Measurements from ENCODE around the gene SLC1A2. TPM values are rescaled to one million over a fixed set of nuclear protein-coding genes. Genes with fewer than 3 reads are reported as not detected.

The SLC1A2 gene
- total RNA-seq (2014; rRNA removed; shearing (Covaris generic); ENCODE audit: low replicate concordance): 0.57 TPM in 1 of 2 replicates, not detected in the other

DNA sequence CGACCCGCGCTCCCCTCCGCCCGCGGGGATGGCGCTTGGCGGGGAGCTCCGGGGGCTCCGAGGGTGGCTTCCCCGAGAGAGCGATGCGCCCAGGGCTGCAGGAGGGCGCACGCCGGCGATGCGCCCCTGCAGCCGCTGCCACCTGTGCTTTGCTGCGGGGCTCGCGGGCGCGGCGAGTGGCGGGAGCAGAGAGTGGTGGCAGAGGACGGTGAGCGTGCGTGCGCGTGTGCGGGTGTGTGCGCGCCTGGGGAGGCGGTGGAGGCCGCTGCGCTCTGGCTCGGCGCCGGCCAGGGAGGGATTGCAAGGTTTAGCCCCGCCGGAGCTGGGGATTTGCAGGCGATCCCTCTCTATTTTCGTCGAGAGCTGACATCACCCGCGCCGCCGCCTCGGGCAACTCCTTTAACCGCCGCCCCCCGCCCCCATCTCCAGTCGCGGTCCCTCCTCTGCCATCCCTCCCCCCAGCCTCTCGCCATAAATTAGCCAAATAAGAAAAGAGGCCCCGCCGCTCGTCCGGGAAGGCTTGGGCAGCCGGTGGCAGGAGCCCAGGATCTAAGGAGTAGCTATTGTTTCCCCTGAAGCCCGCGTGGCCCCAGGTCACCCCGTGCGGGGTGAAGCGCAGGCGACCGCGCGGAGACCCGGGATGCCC, at the start of gene SLC1A2:
TSS of gene SLC1A2 (minus strand) at position 375 of the 646 bp plus-strand sequence. CDS start 592 bp downstream, outside the sequence.
- Histone ChIP-seq H3K9me3 (no peaks in the 10 kb centered on the region), H3K4me3 (peak within 1 kb of the TSS; percentile 42), H3K27me3 (peaks cover 95% of the 10 kb centered on the region), H3K36me3 (no peaks in the 10 kb centered on the region)
- DNase-seq: peak; percentile 52

DNA sequence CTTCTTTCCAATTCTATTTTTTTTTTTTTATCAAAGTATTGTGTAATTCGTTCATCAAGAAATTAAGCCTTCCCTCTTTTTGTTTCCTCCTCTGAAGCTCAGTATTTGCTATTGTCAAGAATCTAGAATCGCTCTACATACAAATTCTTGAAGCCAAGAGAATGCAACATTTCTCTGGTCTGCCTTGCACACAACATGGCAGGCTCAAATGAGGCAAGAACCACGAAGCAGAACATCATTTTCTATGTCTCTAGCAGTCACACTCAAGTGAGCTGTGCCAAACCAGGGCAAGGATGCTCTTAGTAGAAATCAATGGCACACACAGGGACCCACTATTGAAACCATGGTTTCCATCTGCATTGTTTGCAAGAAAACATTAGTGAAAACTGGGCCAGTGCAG, 46.7 kb upstream of the SLC1A2 start:
- no peak for DNase-seq
- no peak overlapping the region for H3K4me3 ChIP-seq
- no peaks in the 10 kb centered on the region for H3K27me3 ChIP-seq
- no peaks in the 10 kb centered on the region for H3K9me3 ChIP-seq
- H3K36me3 ChIP-seq: no peaks in the 10 kb centered on the region

DNA sequence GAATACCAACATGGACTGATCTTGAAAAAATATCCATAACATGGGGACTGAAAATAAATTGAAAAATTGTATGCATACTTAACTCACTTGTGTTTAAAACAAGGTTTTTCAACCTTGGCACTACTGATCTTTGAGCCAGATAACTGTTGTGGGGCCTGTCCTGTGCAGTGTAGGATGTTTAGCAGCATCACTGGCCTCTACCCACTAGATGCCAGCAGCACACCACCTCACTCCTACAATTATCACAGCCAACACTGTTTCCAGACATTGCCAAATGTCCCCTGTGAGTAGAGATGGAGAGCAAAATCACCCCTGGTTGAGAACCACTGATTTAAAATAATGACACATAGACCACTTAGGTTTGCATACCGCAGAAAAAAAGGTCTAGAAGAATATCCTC, 45.0 kb upstream of the SLC1A2 start:
- Histone ChIP-seq H3K9me3 (no peaks in the 10 kb centered on the region), H3K4me3 (no peak overlapping the region), H3K36me3 (no peaks in the 10 kb centered on the region), H3K27me3 (no peaks in the 10 kb centered on the region)
- peak; percentile 13 for DNase-seq

DNA sequence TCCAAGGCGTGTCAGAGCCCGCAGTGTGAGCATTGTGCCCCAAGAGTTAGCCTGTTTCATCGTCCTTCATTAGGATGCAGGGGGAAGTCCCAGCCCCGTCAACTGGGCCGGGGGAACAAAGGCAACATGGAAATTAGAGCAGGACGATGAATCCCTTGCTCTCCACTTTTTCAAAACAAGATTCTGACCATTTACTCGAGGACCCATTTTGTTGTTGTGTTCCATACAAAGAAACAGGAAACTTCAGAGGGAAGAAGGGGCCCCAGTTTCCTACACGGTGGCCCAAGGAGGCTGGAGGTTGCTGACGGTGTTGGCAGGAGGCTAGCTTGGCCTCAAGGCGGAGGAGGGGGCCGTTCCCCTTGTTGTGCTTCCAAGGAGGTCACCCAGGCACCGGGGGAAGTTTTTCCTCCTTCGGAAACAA, 44.0 kb upstream of the SLC1A2 start:
- Histone ChIP-seq H3K9me3 (no peaks in the 10 kb centered on the region), H3K4me3 (no peak overlapping the region), H3K36me3 (no peaks in the 10 kb centered on the region), H3K27me3 (no peaks in the 10 kb centered on the region)
- no peak for DNase-seq

DNA sequence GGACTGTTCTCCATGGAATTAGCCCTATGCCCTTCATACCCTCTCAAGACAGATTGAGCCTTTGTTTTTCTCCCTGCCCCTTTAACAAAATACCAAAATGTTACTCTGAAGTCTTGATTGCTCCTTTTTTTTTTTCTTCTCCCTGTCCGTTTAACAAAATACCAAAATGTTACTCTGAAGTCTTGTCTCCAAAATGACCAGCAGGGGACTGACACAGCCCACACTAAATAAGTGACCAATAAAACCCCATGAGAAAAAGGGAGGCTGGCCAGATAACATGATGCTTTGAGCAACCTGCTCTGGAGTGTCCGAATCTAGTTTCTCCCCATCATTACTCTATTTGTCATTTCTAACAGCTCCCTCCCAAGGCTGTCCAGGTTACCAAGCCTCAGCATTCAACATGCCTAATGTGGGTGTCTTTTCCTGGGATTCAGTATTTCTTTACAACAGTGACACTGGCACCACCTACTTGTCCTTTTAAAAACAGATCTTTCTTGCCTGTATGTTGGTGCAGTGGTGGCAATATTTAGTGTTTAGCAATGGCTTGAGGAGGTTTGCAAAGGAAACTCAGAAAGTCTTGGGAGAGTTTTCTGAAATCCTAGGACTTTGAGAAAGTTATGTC, 42.7 kb upstream of the SLC1A2 start:
- Histone ChIP-seq H3K27me3 (no peaks in the 10 kb centered on the region; the same call in 1 of the 2 replicates), H3K36me3 (no peaks in the 10 kb centered on the region), H3K4me3 (no peak overlapping the region), H3K9me3 (no peaks in the 10 kb centered on the region)
- no peak for DNase-seq

DNA sequence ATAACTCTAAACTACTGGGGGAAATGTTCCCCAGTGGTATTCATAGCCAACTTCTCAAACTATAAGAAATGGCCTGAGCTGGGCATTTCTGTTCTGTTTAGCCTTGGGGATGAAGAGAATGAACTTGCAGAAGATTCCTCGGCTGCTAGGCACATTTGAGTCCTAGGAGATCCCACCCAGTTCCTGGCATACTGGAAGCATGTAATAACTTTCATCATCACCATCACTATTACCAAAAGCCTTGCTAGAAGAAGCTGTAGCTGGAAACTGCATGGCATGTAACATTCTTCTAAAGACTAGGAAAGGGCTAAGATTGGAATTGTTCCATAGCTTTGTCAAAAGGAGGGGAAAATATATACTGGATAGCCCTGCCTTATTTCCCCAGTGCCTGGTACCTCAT, 40.1 kb upstream of the SLC1A2 start:
- Histone ChIP-seq H3K9me3 (no peaks in the 10 kb centered on the region; the same call in 1 of the 2 replicates), H3K4me3 (no peak overlapping the region), H3K36me3 (no peaks in the 10 kb centered on the region), H3K27me3 (peaks cover 10% of the 10 kb centered on the region)
- no peak for DNase-seq

DNA sequence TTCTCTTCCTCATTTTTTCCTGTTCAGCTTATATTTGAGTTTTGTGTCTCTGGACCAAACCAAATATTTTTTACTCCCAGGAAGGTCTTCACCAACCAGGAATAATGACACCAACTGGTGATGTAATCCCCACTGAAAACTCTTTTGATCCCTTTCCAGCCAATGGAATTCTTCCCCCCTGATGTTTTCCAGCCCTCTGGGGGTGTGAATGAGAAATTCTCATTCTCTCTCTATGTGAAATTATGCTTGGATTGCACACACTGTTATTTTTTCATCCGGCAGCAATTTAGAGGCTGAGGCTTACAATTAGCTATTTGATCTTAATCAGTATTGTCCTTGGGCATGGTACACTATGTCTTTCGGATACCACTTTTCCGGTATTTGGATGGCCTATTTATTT, 39.5 kb upstream of the SLC1A2 start:
- DNase-seq: no peak
- H3K9me3 ChIP-seq: no peaks in the 10 kb centered on the region; the same call in 1 of the 2 replicates

DNA sequence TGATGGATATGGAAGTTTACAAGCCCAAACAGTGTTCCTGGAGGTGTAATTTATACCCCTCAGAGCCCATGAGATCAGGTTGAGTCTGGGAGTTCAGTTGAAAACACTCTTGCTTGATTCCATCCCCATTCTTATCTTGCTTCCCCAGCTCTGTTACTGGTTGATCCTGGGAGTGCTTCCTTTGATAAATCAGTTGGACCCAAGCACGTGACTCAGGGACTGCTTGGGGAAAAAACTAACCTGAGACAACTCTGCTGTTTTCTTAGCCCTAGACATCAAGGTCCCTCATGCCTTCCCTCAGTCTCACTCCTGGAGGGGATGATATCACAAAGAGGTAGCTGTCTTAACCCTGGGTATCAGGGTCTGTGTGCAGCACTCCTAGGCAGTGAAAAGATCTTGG, 35.0 kb upstream of the SLC1A2 start:
- Histone ChIP-seq H3K27me3 (peaks cover 10% of the 10 kb centered on the region), H3K36me3 (no peaks in the 10 kb centered on the region), H3K4me3 (no peak overlapping the region), H3K9me3 (peaks cover 5% of the 10 kb centered on the region; the same call in 1 of the 2 replicates)
- DNase-seq: no peak

More for the DNA sequence above, 39.5 kb upstream of the SLC1A2 start:
- H3K36me3 ChIP-seq: no peaks in the 10 kb centered on the region
- H3K27me3 ChIP-seq: peaks cover 10% of the 10 kb centered on the region
- H3K4me3 ChIP-seq: no peak overlapping the region

DNA sequence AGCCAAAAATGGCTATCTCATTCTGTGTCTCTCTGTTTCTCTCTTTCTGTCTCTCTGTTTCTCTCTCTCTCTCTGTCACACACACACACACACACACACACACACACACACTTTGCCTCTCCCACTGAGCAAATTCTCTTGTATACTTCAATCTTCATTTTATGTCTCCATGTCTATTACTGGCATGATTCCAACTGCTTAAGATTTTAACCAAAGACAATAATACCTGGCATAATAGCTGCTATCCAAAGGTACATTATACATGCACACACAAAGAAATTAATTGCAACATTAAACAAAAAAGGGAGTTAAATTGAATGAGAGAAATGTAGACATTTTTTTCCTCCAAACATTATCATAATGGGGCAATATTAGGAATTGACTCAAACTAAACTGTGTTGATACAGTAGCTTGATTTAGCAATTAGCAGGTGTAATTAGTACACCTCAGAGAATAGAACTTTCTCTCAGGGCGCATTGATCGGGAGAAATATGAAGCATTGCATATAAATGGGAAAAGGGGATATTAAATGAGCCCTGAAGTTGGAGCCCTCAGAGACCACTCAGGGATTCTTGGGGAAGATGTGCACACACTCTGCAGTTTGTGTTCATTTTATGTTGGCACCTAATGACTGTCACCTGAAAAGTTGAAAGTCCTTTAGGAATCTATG, 17.4 kb upstream of the SLC1A2 start:
- Histone ChIP-seq H3K4me3 (no peak overlapping the region), H3K9me3 (no peaks in the 10 kb centered on the region), H3K36me3 (no peaks in the 10 kb centered on the region), H3K27me3 (peaks cover 81% of the 10 kb centered on the region)
- DNase-seq: no peak

DNA sequence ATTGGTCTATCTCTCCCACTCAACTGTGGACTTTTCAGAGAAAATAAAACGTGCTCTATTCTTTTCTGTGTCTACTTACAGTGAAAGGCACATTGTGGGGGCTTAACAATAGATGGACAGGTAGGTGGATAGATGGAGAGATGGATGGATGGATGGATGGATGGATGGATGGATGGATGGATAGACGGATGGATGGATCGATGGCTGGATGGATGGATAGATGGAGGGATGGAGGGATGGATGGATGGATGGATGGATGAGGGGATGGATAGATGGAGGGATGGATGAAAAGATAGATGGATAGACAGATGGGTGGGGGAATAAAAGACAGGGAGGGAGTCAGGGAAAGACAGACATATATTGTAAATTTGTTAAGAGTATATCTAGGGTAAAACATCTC, 14.2 kb upstream of the SLC1A2 start:
- Histone ChIP-seq H3K27me3 (peaks cover 74% of the 10 kb centered on the region), H3K9me3 (no peaks in the 10 kb centered on the region), H3K36me3 (no peaks in the 10 kb centered on the region), H3K4me3 (no peak overlapping the region)
- DNase-seq: no peak

DNA sequence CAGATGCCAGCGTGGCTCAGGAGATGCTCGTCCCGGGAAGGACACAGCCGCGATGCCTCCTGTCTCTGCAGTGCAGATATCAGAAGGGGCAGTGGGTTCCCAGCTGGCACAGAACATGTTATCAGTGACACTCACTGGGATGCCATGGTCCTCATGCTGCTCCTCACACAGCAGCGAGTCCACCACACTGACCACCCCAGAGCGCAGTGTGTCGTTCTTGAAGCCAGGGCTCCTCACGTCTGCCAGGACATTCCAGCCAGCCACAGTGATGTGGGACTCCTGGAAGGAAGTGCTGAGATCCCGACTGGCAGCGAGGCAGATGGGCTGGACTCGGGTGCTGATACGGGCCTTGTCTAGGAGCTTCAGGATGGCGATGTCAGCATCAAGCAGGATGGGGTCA, 13.1 kb upstream of the SLC1A2 start:
- Histone ChIP-seq H3K27me3 (peaks cover 69% of the 10 kb centered on the region), H3K4me3 (no peak overlapping the region), H3K9me3 (no peaks in the 10 kb centered on the region), H3K36me3 (no peaks in the 10 kb centered on the region)
- DNase-seq: no peak

DNA sequence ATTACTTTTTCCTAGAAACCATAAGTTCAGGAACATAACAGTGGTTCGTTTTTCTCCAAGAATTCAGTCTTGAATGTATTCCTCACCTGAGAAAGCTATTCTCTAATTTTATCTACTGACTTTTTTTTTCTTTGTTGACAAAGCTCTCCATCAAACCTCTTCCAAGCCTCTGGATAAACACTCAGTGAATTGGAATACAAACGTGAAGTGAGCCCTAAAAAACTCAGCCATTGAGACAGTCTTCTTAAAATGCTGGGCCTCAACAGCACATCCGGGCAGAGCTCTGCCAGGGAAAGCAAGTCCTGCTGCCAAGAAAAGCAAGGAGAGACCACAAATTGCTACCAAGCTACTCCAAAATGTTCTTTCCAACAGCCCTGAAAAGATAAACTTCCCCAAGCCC, 7.7 kb upstream of the SLC1A2 start:
- Histone ChIP-seq H3K36me3 (no peaks in the 10 kb centered on the region), H3K27me3 (peaks cover 74% of the 10 kb centered on the region), H3K9me3 (no peaks in the 10 kb centered on the region), H3K4me3 (no peak overlapping the region)
- DNase-seq: peak; percentile 81

DNA sequence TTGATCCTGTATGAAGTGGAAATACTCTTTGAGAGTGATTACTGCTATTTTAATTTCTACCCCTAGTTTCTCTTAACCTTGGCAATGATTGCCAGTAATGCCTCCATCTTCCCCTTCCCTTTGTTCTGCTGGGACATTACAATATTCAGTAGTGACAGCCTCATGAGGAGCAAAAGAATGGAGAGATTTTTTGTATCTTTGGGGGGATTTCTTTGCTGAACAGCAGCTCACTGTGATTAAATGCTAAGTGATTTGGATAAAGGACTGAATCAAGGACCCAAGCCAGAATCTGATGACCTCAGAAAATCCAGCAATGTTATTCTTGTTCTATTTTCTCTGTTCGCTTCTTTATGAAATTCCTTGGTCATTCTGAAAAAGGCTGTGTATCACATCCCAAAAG, 7.0 kb upstream of the SLC1A2 start:
- no peak overlapping the region for H3K4me3 ChIP-seq
- no peaks in the 10 kb centered on the region for H3K36me3 ChIP-seq
- H3K9me3 ChIP-seq: no peaks in the 10 kb centered on the region
- peaks cover 78% of the 10 kb centered on the region for H3K27me3 ChIP-seq
- DNase-seq: no peak

DNA sequence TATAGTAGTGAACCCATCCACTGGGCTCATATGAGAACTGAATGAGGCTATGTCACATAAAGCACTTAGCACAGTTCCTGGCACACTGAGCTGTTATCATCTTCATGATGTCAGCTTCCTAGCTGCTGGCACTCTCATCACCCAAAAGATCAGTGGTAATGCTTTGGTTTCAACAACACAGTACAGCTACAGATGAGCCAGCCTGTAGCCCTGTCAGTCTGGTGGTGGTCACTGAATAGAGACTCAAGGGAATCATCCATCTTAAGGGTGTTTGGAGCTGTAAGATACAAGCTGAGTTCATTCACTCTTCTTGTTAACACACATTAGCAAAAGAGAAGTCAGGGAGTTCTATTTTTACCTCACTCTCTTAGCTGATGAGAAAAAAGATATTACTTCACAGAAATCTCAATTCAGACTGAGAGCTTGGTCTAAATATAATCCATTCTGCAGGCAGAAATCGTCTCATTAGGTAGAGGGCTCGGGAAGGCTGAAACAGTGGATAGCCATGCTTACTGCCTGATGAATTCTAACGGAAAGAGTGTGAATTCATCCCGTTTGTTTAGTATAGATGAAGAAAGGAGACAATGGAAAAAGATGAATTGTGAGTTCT, 6.3 kb upstream of the SLC1A2 start:
- no peaks in the 10 kb centered on the region for H3K36me3 ChIP-seq
- DNase-seq: no peak
- H3K27me3 ChIP-seq: peaks cover 79% of the 10 kb centered on the region
- H3K4me3 ChIP-seq: no peak overlapping the region
- H3K9me3 ChIP-seq: no peaks in the 10 kb centered on the region

DNA sequence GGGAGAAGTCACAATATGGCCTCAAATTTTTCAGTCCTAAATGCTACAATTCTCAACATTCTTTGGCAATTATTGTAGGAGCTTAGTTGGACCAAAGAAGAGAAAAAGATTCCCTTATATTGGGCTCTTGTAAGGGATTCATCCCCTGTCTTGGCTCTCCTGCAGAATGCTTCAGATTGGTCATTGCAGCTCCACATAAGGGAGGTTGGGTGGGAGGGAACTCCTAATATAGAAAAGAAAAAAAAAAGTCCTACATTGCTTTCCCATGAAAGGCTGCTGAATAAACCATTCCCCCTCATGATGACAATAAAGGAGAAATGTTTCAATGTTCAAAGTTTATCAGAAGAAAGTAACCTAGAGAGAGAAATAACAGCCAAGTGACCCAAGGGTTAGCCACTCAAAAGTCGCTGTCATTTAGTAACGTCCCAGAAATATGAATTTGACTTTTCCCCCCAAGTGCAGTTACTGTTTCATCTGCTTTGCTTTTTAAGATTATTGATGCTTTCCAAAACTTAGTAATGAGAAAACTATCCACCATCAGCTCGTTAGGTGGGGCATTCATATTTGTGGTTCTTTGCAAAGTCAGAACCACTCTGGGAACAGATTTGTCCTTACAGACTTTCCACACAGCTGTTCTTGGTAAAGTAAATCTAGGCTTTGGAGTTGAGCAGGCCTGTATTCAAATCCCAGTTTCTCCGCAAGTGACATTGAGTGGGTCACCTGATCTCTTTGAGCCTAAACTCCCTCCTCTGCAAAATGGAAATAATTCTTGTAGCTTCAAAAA, 5.0 kb upstream of the SLC1A2 start:
- Histone ChIP-seq H3K4me3 (no peak overlapping the region), H3K9me3 (no peaks in the 10 kb centered on the region), H3K27me3 (peaks cover 83% of the 10 kb centered on the region), H3K36me3 (no peaks in the 10 kb centered on the region)
- no peak for DNase-seq

DNA sequence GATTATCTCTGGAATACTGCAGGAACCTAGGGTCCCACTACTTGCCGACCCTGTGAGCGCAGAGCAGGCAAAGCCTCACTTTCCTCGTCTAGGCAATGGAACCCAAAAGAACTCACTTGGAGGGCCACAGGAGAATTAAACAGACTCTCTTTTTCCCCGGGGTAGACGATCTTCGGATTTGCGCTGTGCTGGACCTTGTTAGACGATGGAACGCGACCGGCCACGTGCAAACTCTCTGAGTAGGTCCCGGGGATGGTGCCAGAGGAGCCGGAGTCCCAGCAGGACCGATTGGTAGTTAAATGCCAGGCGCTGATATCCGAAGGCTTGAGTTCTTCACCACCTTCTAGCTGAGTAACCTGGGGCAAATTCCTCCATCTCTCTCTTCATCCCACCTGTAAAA, 1.0 kb upstream of the SLC1A2 start:
- H3K36me3 ChIP-seq: no peaks in the 10 kb centered on the region
- no peaks in the 10 kb centered on the region for H3K9me3 ChIP-seq
- DNase-seq: no peak
- peaks cover 96% of the 10 kb centered on the region for H3K27me3 ChIP-seq
- H3K4me3 ChIP-seq: no peak overlapping the region

Measured in MG63 (cell line).